Vagina (tissue), 2 donors: Measurements from ENCODE around the gene KIAA0232. TPM values are rescaled to one million over a fixed set of nuclear protein-coding genes. Genes with fewer than 3 reads are reported as not detected.
A peak's percentile ranks its signal among the peaks of the same experiment; 100 is the strongest.

Experiments used
- DNase-seq, 2 donors: peaks; one replicate each; pipeline ENCODE4 v3.0.0-alpha.2; 2017; ENCODE audit errors: extremely low spot score in 2 of 2
- H3K27ac ChIP-seq: fragments of 200-600 bp; sonication (generic); one replicate; pipeline ENCODE4 v1.5.1; 2019
- H3K27me3 ChIP-seq: fragments of 200-600 bp; sonication (generic); one replicate; pipeline ENCODE4 v1.5.1; 2019
- H3K36me3 ChIP-seq, 2 donors: fragments of 200-600 bp; sonication (generic); one replicate each; pipeline ENCODE4 v1.5.1; 2017 to 2019
- H3K4me1 ChIP-seq: fragments of 200-600 bp; sonication (generic); one replicate; pipeline ENCODE4 v1.5.1; 2019
- H3K4me3 ChIP-seq, 2 donors: fragments of 200-600 bp; sonication (generic); 1 replicate in 1 of 2; 2 replicates in 1 of 2; pipeline ENCODE4 v1.5.1; 2016 to 2019
- H3K9me3 ChIP-seq: fragments of 200-600 bp; sonication (generic); one replicate; pipeline ENCODE4 v1.5.1; 2019
- CTCF ChIP-seq, 3 experiments: fragments of 450-650 bp in 2 of 3; fragments of 200-600 bp in 1 of 3; sonication (generic) in 1 of 3; IDR thresholded peaks; one replicate each; pipeline ENCODE4 v1.5.1; 2017 to 2019; ENCODE audit warnings: antibody characterized with exemption in 3 of 3, mild to moderate bottlenecking in 2 of 3, moderate library complexity in 2 of 3
- POLR2A ChIP-seq, 2 donors: fragments of 450-650 bp; IDR thresholded peaks; one replicate each; pipeline ENCODE4 v1.6.1; 2017; ENCODE audit warnings: antibody characterized with exemption in 2 of 2, mild to moderate bottlenecking in 2 of 2, moderate library complexity in 2 of 2
- POLR2AphosphoS5 ChIP-seq, 2 donors: sonication (generic); formaldehyde crosslinking; IDR thresholded peaks; one replicate each; pipeline ENCODE4 v1.9.0; 2017; ENCODE audit warnings: antibody characterized with exemption in 2 of 2, mild to moderate bottlenecking in 2 of 2, low read depth in 1 of 2; ENCODE audit not compliant: insufficient read depth in 1 of 2
- intact Hi-C: fragments of 100-400 bp; cut with DNase I; formaldehyde crosslinking; loops from one replicate; pipeline ENCODE4 v1.15.1; 2023
- total RNA-seq: library from RNA; depleted of rRNA; stranded (reverse); fragments of >200 nt; gene quantifications from one replicate; pipeline ENCODE4 v1.2.3, GENCODE V29; 2016

The KIAA0232 gene
- total RNA-seq, 1 donor from 2014 or later = 29.0 TPM

GRCh38 chr4:6769233-6769988 is 13.1 kb upstream of the KIAA0232 start:
- Histone ChIP-seq H3K27ac (no peak overlapping the region), H3K4me1 (peaks cover 35% of the 10 kb centered on the region), H3K36me3 (no peaks in the 10 kb centered on the region), H3K9me3 (no peaks in the 10 kb centered on the region), H3K4me3 (no peak overlapping the region), H3K27me3 (no peaks in the 10 kb centered on the region)
- no peak for DNase-seq
- no peak for TF ChIP-seq POLR2AphosphoS5 (IDR thresholded peaks at IDR 0.05; ENCODE audit: insufficient read depth in 1 of 2, low read depth in 1 of 2)
- intact Hi-C loops = no loop called here

GRCh38 chr4:6769989-6770420 is 12.5 kb upstream of the KIAA0232 start:
- DNase-seq = no peak
- TF ChIP-seq POLR2A (IDR thresholded peaks at IDR 0.05) = no peak
- no peak for TF ChIP-seq CTCF (IDR thresholded peaks at IDR 0.05)
- TF ChIP-seq POLR2AphosphoS5 (IDR thresholded peaks at IDR 0.05; ENCODE audit: insufficient read depth in 1 of 2, low read depth in 1 of 2) = no peak
- H3K9me3 ChIP-seq = no peaks in the 10 kb centered on the region
- H3K4me3 ChIP-seq = no peak overlapping the region
- H3K27me3 ChIP-seq = no peaks in the 10 kb centered on the region
- peaks cover 35% of the 10 kb centered on the region for H3K4me1 ChIP-seq
- H3K36me3 ChIP-seq = no peaks in the 10 kb centered on the region
- intact Hi-C loops = no loop called here
- H3K27ac ChIP-seq = no peak overlapping the region

- no peaks in the 10 kb centered on the region for H3K27me3 ChIP-seq
- no peak for DNase-seq
- H3K36me3 ChIP-seq = no peaks in the 10 kb centered on the region
- H3K4me3 ChIP-seq = no peak overlapping the region
- peak overlapping the region; percentile 1 for H3K27ac ChIP-seq
- intact Hi-C loops = no loop called here
- H3K4me1 ChIP-seq = peaks cover 35% of the 10 kb centered on the region
- no peaks in the 10 kb centered on the region for H3K9me3 ChIP-seq
- TF ChIP-seq POLR2A (IDR thresholded peaks at IDR 0.05) = no peak
These were observed 11.8 kb upstream of the KIAA0232 start for GRCh38 chr4:6770581-6771228.

GRCh38 chr4:6771229-6771671 is 11.3 kb upstream of the KIAA0232 start:
- Histone ChIP-seq H3K4me1 (peaks cover 35% of the 10 kb centered on the region), H3K27me3 (no peaks in the 10 kb centered on the region), H3K36me3 (no peaks in the 10 kb centered on the region), H3K9me3 (no peaks in the 10 kb centered on the region), H3K27ac (peak overlapping the region; percentile 1), H3K4me3 (no peak overlapping the region)
- no peak for TF ChIP-seq POLR2A (IDR thresholded peaks at IDR 0.05)
- no peak for TF ChIP-seq CTCF (IDR thresholded peaks at IDR 0.05)
- peak in 1 of 2 donors; percentile 17 for TF ChIP-seq POLR2AphosphoS5 (IDR thresholded peaks at IDR 0.05; ENCODE audit: insufficient read depth in 1 of 2, low read depth in 1 of 2)
- no peak for DNase-seq
- intact Hi-C loops = no loop called here

GRCh38 chr4:6772223-6772928 is 10.2 kb upstream of the KIAA0232 start:
- peaks cover 35% of the 10 kb centered on the region for H3K4me1 ChIP-seq
- H3K27ac ChIP-seq = peak overlapping the region; percentile 10
- intact Hi-C loops = no loop called here
- H3K9me3 ChIP-seq = no peaks in the 10 kb centered on the region
- H3K27me3 ChIP-seq = no peaks in the 10 kb centered on the region
- TF ChIP-seq POLR2AphosphoS5 (IDR thresholded peaks at IDR 0.05; ENCODE audit: insufficient read depth in 1 of 2, low read depth in 1 of 2) (peak in 1 of 2 donors; percentile 22), CTCF (IDR thresholded peaks at IDR 0.05) (no peak)
- H3K36me3 ChIP-seq = no peaks in the 10 kb centered on the region
- no peak for DNase-seq
- no peak overlapping the region for H3K4me3 ChIP-seq
